HEK293 (cell line): ENCODE measurements around the gene HRH2.

Experiments
- CTCF ChIA-PET: fragments of 350-600 bp; formaldehyde crosslinking; extraction: SDS; loops from one replicate; lab custom pipeline; 2021; ENCODE audit warnings: antibody characterized with exemption; lab: Yijun Ruan, JAX
- POLR2A ChIA-PET: fragments of 300-600 bp; formaldehyde crosslinking; extraction: SDS; loops from one replicate; lab custom pipeline; 2020; ENCODE audit warnings: antibody characterized with exemption, inconsistent platforms; lab: Yijun Ruan, JAX
- H3K27ac ChIP-seq: fragments of 200-500 bp; sonication (Bioruptor generic); 2 replicates; pipeline ENCODE4 v1.5.1; 2014; ENCODE audit warnings: low read depth, low read length, control low read depth, inconsistent platforms; ENCODE audit errors: extremely low read depth
- H3K36me3 ChIP-seq, 2 experiments: fragments of 200-500 bp in 1 of 2; sonication (Bioruptor generic) in 1 of 2; 1 replicate in 1 of 2; 2 replicates in 1 of 2; pipeline ENCODE4 v1.5.1; 2014 to 2017; ENCODE audit warnings: inconsistent platforms in 2 of 2, low read length in 2 of 2; ENCODE audit not compliant: control insufficient read depth in 2 of 2, insufficient read depth in 1 of 2
- H3K4me1 ChIP-seq: fragments of 200-500 bp; sonication (Bioruptor generic); 2 replicates; pipeline ENCODE4 v1.5.1; 2014; ENCODE audit warnings: mild to moderate bottlenecking, low read length, inconsistent platforms; ENCODE audit not compliant: control insufficient read depth, insufficient read depth
- H3K4me3 ChIP-seq: 2 replicates; pipeline ENCODE4 v1.5.1; 2011; ENCODE audit warnings: low read depth, mild to moderate bottlenecking, control low read depth, low read length, moderate library complexity
- H3K9me3 ChIP-seq: fragments of 200-500 bp; sonication (Bioruptor generic); 2 replicates; pipeline ENCODE4 v1.5.1; 2014; ENCODE audit warnings: low read depth, low read length, inconsistent platforms; ENCODE audit not compliant: control insufficient read depth, insufficient read depth
- BCL11A ChIP-seq: fragments of 450-650 bp; formaldehyde crosslinking; IDR thresholded peaks from 2 replicates; pipeline ENCODE4 v1.5.1; 2016; ENCODE audit warnings: low read depth, missing biosample characterization, missing genetic modification characterization
- EGR2 ChIP-seq: fragments of 450-650 bp; formaldehyde crosslinking; IDR thresholded peaks from 2 replicates; pipeline ENCODE4 v1.5.1; 2016; ENCODE audit warnings: low read depth, missing biosample characterization, missing genetic modification characterization
- GLI4 ChIP-seq: fragments of 450-650 bp; formaldehyde crosslinking; IDR thresholded peaks from 2 replicates; pipeline ENCODE4 v1.5.1; 2016; ENCODE audit warnings: missing biosample characterization, missing genetic modification characterization
- RBAK ChIP-seq: fragments of 450-650 bp; formaldehyde crosslinking; IDR thresholded peaks from 2 replicates; pipeline ENCODE4 v1.5.1; 2016; ENCODE audit warnings: missing biosample characterization, missing genetic modification characterization
- SETDB1 ChIP-seq: IDR thresholded peaks from one replicate; pipeline ENCODE4 v1.6.1; 2017; ENCODE audit warnings: mild to moderate bottlenecking, low read length, moderate library complexity, mixed read lengths; ENCODE audit not compliant: insufficient read length
- TCF7L2 ChIP-seq: IDR thresholded peaks from 2 replicates; pipeline ENCODE4 v1.6.1; 2011; ENCODE audit warnings: low read depth, mild to moderate bottlenecking, inconsistent platforms, low read length, moderate library complexity, borderline replicate concordance
- ZBTB1 ChIP-seq: fragments of 450-650 bp; formaldehyde crosslinking; IDR thresholded peaks from 2 replicates; pipeline ENCODE4 v1.5.1; 2016; ENCODE audit warnings: missing biosample characterization, missing genetic modification characterization
- ZNF112 ChIP-seq: fragments of 450-650 bp; formaldehyde crosslinking; IDR thresholded peaks from 2 replicates; pipeline ENCODE4 v1.5.0; 2017; ENCODE audit warnings: missing biosample characterization, missing genetic modification characterization
- ZNF121 ChIP-seq: fragments of 450-650 bp; formaldehyde crosslinking; IDR thresholded peaks from 2 replicates; pipeline ENCODE4 v1.5.1; 2016; ENCODE audit warnings: missing biosample characterization, missing genetic modification characterization
- ZNF140 ChIP-seq: fragments of 450-650 bp; formaldehyde crosslinking; IDR thresholded peaks from 2 replicates; pipeline ENCODE4 v1.5.1; 2016; ENCODE audit warnings: missing biosample characterization, missing genetic modification characterization
- ZNF155 ChIP-seq: fragments of 450-650 bp; formaldehyde crosslinking; IDR thresholded peaks from 2 replicates; pipeline ENCODE4 v1.5.1; 2016; ENCODE audit warnings: missing biosample characterization, missing genetic modification characterization
- ZNF16 ChIP-seq: fragments of 450-650 bp; formaldehyde crosslinking; IDR thresholded peaks from 2 replicates; pipeline ENCODE4 v1.5.1; 2016; ENCODE audit warnings: low read depth, missing biosample characterization, missing genetic modification characterization
- ZNF184 ChIP-seq: fragments of 450-650 bp; IDR thresholded peaks from 2 replicates; pipeline ENCODE4 v1.5.1; 2018; ENCODE audit warnings: missing biosample characterization, mild to moderate bottlenecking, missing genetic modification characterization
- ZNF2 ChIP-seq: fragments of 450-650 bp; formaldehyde crosslinking; IDR thresholded peaks from 2 replicates; pipeline ENCODE4 v1.5.1; 2016; ENCODE audit warnings: missing biosample characterization, missing genetic modification characterization
- ZNF214 ChIP-seq: fragments of 450-650 bp; formaldehyde crosslinking; IDR thresholded peaks from 2 replicates; pipeline ENCODE4 v1.5.1; 2017; ENCODE audit warnings: missing biosample characterization, mild to moderate bottlenecking, missing genetic modification characterization, borderline replicate concordance
- ZNF366 ChIP-seq: fragments of 450-650 bp; formaldehyde crosslinking; conservative IDR thresholded peaks from 2 replicates; pipeline ENCODE4 v1.5.1; 2016; ENCODE audit warnings: missing biosample characterization, missing genetic modification characterization
- ZNF501 ChIP-seq: fragments of 450-650 bp; formaldehyde crosslinking; IDR thresholded peaks from 2 replicates; pipeline ENCODE4 v1.5.1; 2016; ENCODE audit warnings: missing biosample characterization, missing genetic modification characterization
- ZNF529 ChIP-seq: fragments of 450-650 bp; formaldehyde crosslinking; IDR thresholded peaks from 2 replicates; pipeline ENCODE4 v1.5.1; 2017; ENCODE audit warnings: missing genetic modification characterization, missing biosample characterization; ENCODE audit not compliant: insufficient replicate concordance
- ZNF610 ChIP-seq: fragments of 450-650 bp; formaldehyde crosslinking; IDR thresholded peaks from 2 replicates; pipeline ENCODE4 v1.5.1; 2016; ENCODE audit warnings: missing biosample characterization, missing genetic modification characterization, borderline replicate concordance
- ZNF791 ChIP-seq: fragments of 450-650 bp; formaldehyde crosslinking; IDR thresholded peaks from 2 replicates; pipeline ENCODE4 v1.5.1; 2016; ENCODE audit warnings: missing biosample characterization, missing genetic modification characterization
- ZSCAN23 ChIP-seq: fragments of 450-650 bp; formaldehyde crosslinking; IDR thresholded peaks from 2 replicates; pipeline ENCODE4 v1.5.1; 2016; ENCODE audit warnings: missing biosample characterization, missing genetic modification characterization
- TF ChIP-seq, protein P1 (sequence below): fragments of 450-650 bp; formaldehyde crosslinking; IDR thresholded peaks from 2 replicates; pipeline ENCODE4 v1.5.1; 2017; ENCODE audit warnings: missing biosample characterization, missing genetic modification characterization
- TF ChIP-seq, protein P2 (sequence below): fragments of 450-650 bp; formaldehyde crosslinking; IDR thresholded peaks from 2 replicates; pipeline ENCODE4 v1.5.0; 2017; ENCODE audit warnings: missing biosample characterization, missing genetic modification characterization, borderline replicate concordance
- TF ChIP-seq, protein P3 (sequence below): fragments of 450-650 bp; formaldehyde crosslinking; IDR thresholded peaks from 2 replicates; pipeline ENCODE4 v1.5.1; 2016; ENCODE audit warnings: missing biosample characterization, missing genetic modification characterization
- TF ChIP-seq, protein P4 (sequence below): fragments of 450-650 bp; formaldehyde crosslinking; IDR thresholded peaks from 2 replicates; pipeline ENCODE4; 2016; ENCODE audit warnings: missing biosample characterization, missing genetic modification characterization
- TF ChIP-seq, protein P5 (sequence below): fragments of 450-650 bp; formaldehyde crosslinking; IDR thresholded peaks from 2 replicates; pipeline ENCODE4 v1.5.1; 2016; ENCODE audit warnings: missing biosample characterization, missing genetic modification characterization

Gene HRH2

DNA sequence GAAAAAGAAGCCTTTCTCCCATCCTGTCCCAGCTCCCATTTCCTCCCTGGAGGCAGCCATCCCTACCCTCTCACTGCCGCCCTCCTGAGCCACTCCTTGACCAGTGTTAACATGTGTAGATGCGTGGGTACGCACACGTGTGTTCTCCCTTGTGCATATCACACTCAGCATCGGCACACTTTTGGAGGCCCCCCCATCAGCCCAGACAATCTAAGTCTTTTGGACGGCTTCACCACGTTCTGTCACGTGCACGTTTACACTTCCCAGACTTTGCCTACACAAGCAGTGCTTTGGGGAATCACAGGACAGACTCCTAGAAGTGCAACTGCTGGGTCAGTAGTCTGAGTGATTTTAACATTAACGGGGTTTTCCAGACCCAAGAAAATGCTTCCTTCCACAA, 18.0 kb downstream of the HRH2 start:
- TF ChIP-seq, protein P1, sequence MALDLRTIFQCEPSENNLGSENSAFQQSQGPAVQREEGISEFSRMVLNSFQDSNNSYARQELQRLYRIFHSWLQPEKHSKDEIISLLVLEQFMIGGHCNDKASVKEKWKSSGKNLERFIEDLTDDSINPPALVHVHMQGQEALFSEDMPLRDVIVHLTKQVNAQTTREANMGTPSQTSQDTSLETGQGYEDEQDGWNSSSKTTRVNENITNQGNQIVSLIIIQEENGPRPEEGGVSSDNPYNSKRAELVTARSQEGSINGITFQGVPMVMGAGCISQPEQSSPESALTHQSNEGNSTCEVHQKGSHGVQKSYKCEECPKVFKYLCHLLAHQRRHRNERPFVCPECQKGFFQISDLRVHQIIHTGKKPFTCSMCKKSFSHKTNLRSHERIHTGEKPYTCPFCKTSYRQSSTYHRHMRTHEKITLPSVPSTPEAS (tag by site-specific recombination), result no peak
- TF ChIP-seq ZNF214 (tag by site-specific recombination) (no peak), ZNF791 (tag by site-specific recombination) (no peak), ZNF529 (tag by site-specific recombination) (no peak), ZNF112 (tag by site-specific recombination) (no peak), ZNF16 (tag by site-specific recombination) (no peak), ZNF184 (tag by site-specific recombination) (no peak), ZNF2 (tag by site-specific recombination) (no peak), TCF7L2 (no peak), ZNF366 (tag by site-specific recombination) (no peak), ZNF121 (tag by site-specific recombination) (no peak)
- TF ChIP-seq, protein P2, sequence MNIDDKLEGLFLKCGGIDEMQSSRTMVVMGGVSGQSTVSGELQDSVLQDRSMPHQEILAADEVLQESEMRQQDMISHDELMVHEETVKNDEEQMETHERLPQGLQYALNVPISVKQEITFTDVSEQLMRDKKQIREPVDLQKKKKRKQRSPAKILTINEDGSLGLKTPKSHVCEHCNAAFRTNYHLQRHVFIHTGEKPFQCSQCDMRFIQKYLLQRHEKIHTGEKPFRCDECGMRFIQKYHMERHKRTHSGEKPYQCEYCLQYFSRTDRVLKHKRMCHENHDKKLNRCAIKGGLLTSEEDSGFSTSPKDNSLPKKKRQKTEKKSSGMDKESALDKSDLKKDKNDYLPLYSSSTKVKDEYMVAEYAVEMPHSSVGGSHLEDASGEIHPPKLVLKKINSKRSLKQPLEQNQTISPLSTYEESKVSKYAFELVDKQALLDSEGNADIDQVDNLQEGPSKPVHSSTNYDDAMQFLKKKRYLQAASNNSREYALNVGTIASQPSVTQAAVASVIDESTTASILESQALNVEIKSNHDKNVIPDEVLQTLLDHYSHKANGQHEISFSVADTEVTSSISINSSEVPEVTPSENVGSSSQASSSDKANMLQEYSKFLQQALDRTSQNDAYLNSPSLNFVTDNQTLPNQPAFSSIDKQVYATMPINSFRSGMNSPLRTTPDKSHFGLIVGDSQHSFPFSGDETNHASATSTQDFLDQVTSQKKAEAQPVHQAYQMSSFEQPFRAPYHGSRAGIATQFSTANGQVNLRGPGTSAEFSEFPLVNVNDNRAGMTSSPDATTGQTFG (tag by site-specific recombination), result no peak
- TF ChIP-seq, protein P3, sequence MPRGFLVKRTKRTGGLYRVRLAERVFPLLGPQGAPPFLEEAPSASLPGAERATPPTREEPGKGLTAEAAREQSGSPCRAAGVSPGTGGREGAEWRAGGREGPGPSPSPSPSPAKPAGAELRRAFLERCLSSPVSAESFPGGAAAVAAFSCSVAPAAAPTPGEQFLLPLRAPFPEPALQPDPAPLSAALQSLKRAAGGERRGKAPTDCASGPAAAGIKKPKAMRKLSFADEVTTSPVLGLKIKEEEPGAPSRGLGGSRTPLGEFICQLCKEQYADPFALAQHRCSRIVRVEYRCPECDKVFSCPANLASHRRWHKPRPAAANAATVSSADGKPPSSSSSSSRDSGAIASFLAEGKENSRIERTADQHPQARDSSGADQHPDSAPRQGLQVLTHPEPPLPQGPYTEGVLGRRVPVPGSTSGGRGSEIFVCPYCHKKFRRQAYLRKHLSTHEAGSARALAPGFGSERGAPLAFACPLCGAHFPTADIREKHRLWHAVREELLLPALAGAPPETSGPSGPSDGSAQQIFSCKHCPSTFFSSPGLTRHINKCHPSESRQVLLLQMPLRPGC, result no peak
- ChIA-PET CTCF (interaction anchor here (0.6 kb wide), 1 partner anchor 655 kb away, joined by 3 read pairs; no protein-coding TSS in a partner anchor), POLR2A (no interaction called here)

DNA sequence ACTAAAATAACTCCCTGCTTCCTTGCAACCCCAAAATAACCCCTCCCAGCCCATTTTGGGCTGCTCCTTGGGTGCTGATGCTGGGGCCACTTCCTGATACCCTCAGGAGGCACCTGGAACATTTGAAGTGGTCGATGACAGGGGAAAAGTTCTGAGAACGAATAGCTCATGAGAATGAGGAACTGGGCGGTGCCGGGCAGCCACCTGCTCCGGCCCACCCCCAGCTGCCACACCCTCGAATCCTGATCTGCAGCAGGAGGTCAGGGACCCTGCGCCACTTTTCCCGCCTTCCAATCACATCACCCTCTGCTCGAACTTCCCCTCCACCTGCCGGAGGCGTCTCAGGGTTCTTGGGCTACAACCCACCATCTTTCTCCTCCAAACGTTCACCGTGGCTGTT, 19.7 kb downstream of the HRH2 start:
- Histone ChIP-seq H3K9me3 (no peaks in the 10 kb centered on the region), H3K4me1 (no peaks in the 10 kb centered on the region), H3K4me3 (no peak overlapping the region), H3K36me3 (no peaks in the 10 kb centered on the region), H3K27ac (no peak overlapping the region)
- no peak for TF ChIP-seq RBAK (tag by site-specific recombination)
- no peak for TF ChIP-seq ZNF140
- TF ChIP-seq ZNF501 (tag by site-specific recombination), result no peak
- TF ChIP-seq ZSCAN23 (tag by site-specific recombination), result no peak
- TF ChIP-seq ZBTB1, result no peak
- TF ChIP-seq, protein P4, sequence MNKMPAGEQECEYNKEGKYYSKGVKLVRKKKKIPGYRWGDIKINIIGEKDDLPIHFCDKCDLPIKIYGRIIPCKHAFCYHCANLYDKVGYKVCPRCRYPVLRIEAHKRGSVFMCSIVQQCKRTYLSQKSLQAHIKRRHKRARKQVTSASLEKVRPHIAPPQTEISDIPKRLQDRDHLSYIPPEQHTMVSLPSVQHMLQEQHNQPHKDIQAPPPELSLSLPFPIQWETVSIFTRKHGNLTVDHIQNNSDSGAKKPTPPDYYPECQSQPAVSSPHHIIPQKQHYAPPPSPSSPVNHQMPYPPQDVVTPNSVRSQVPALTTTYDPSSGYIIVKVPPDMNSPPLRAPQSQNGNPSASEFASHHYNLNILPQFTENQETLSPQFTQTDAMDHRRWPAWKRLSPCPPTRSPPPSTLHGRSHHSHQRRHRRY, result no peak
- TF ChIP-seq EGR2 (tag by site-specific recombination), result no peak
- TF ChIP-seq GLI4, result no peak
- TF ChIP-seq ZNF155 (tag by site-specific recombination), result no peak
- no peak for TF ChIP-seq ZNF610
- no peak for TF ChIP-seq BCL11A
- TF ChIP-seq SETDB1, result no peak
- TF ChIP-seq, protein P5, sequence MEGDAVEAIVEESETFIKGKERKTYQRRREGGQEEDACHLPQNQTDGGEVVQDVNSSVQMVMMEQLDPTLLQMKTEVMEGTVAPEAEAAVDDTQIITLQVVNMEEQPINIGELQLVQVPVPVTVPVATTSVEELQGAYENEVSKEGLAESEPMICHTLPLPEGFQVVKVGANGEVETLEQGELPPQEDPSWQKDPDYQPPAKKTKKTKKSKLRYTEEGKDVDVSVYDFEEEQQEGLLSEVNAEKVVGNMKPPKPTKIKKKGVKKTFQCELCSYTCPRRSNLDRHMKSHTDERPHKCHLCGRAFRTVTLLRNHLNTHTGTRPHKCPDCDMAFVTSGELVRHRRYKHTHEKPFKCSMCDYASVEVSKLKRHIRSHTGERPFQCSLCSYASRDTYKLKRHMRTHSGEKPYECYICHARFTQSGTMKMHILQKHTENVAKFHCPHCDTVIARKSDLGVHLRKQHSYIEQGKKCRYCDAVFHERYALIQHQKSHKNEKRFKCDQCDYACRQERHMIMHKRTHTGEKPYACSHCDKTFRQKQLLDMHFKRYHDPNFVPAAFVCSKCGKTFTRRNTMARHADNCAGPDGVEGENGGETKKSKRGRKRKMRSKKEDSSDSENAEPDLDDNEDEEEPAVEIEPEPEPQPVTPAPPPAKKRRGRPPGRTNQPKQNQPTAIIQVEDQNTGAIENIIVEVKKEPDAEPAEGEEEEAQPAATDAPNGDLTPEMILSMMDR (tag by site-specific recombination), result no peak
- ChIA-PET CTCF (interaction anchor here (0.6 to 1.0 kb wide), 2 partner anchors 10 to 129 kb away, joined by 5 read pairs; no protein-coding TSS in a partner anchor), POLR2A (interaction anchor here (0.6 kb wide), 1 partner anchor 139 kb away, joined by 3 read pairs; no protein-coding TSS in a partner anchor)

More for the DNA sequence above, 18.0 kb downstream of the HRH2 start:
- no peaks in the 10 kb centered on the region for H3K36me3 ChIP-seq
- no peak overlapping the region for H3K4me3 ChIP-seq
- no peak overlapping the region for H3K27ac ChIP-seq
- H3K9me3 ChIP-seq, result no peaks in the 10 kb centered on the region
- H3K4me1 ChIP-seq, result no peaks in the 10 kb centered on the region
